ENCODE data around the gene PLEKHA8.

Gene PLEKHA8

DNA sequence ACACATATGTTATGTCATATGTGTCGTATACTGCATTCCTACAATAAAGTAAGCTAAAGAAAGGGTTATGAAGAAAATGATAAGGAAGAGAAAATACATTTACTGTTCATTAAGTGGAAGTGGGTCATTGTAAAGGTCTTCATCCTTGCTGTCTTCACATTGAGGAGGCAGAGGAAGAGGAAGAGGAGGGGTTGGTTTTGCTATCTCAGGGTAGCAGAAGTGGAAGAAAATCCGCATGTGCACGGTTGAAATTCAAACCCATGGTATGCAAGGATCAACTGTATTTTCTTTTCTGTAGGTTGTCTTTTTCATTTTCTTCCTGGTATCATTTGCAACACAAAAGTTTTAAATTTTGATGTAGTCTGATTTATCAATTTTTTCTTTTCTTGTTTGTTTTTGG, 6.3 kb downstream of the PLEKHA8 start:
- H3K9me3 ChIP-seq: no peaks in the 10 kb centered on the region

DNA sequence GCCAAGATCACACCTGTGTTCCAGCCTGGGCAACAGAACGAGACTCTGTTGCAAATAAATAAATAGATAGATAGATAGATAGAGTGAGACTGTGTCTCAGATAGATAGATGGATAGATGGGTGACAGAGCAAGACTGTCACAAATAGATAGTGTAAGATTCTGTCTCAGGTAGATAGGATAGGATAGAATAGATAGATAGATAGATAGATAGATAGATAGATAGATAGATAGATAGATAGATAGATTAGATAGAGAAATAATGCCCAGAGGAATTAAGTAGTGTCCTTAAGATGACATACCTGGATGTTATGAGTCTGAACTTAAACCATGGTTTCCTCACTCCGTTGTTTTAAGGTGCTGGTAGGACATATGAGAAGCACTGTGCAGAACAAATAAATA, 8.0 kb downstream of the PLEKHA8 start:
- Histone ChIP-seq H3K36me3 (peaks cover 26% of the 10 kb centered on the region), H3K9me3 (peaks cover 9% of the 10 kb centered on the region), H3K27me3 (no peaks in the 10 kb centered on the region), H3K4me1 (peaks cover 14% of the 10 kb centered on the region), H3K9ac (no peak overlapping the region), H3K4me3 (no peak overlapping the region), H4K20me1 (peaks cover 37% of the 10 kb centered on the region), H3K4me2 (no peak overlapping the region), H3K27ac (no peak overlapping the region)
- no peak for TF ChIP-seq Cebpa-rat (IDR thresholded peaks at IDR 0.05)

More for the DNA sequence above, 6.3 kb downstream of the PLEKHA8 start:
- no peak overlapping the region for H3K27ac ChIP-seq
- no peak overlapping the region for H3K4me3 ChIP-seq
- H3K4me1 ChIP-seq: peaks cover 31% of the 10 kb centered on the region
- H3K27me3 ChIP-seq: no peaks in the 10 kb centered on the region
- peaks cover 20% of the 10 kb centered on the region for H3K36me3 ChIP-seq
- H3K9ac ChIP-seq: no peak overlapping the region
- peaks cover 54% of the 10 kb centered on the region for H4K20me1 ChIP-seq
- TF ChIP-seq Cebpa-rat (IDR thresholded peaks at IDR 0.05): no peak
- no peak overlapping the region for H3K4me2 ChIP-seq

DNA sequence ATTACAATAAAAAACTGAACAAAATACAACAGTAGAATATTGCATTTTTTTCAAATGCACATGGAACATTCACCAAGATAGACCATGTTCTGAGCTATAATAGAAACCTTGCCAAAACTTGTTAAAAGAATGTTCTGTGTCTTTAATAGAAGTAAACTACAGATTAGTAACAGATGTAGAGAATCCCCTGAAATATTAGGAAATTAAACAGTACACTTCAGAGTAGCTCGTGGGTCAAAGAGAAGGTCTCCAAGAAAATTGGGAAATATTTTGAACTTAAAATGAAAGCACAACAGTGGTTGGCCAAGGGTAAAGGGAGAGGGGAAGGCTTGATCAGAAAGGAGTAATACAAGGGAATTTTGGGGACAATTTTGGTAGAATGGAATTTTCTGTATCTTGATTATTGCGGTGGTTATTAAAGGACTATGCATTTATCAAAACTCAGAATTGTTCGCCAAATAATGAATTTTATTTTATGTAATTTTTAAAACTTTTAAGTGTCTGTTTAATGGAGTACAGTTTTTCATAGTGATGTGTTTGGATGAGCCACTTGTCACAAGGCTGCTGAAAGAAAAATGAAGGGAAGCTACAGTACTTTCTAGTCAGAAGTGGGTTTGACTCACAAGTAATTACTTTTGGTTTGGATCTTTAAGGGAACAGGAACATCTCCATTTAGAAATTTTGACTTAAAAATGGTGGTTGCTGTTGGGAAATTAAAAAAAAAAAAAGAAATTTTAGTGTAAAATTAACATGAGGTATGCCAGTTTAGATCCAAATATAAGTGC, 10.2 kb downstream of the PLEKHA8 start:
- no peak overlapping the region for H3K4me2 ChIP-seq
- H3K9me3 ChIP-seq: peaks cover 30% of the 10 kb centered on the region
- no peaks in the 10 kb centered on the region for H3K4me1 ChIP-seq
- peaks cover 15% of the 10 kb centered on the region for H4K20me1 ChIP-seq
- H3K4me3 ChIP-seq: no peak overlapping the region
- no peak for TF ChIP-seq Cebpa-rat (IDR thresholded peaks at IDR 0.05)
- H3K9ac ChIP-seq: no peak overlapping the region
- H3K27ac ChIP-seq: no peak overlapping the region
- no peaks in the 10 kb centered on the region for H3K27me3 ChIP-seq
- H3K36me3 ChIP-seq: peaks cover 47% of the 10 kb centered on the region

DNA sequence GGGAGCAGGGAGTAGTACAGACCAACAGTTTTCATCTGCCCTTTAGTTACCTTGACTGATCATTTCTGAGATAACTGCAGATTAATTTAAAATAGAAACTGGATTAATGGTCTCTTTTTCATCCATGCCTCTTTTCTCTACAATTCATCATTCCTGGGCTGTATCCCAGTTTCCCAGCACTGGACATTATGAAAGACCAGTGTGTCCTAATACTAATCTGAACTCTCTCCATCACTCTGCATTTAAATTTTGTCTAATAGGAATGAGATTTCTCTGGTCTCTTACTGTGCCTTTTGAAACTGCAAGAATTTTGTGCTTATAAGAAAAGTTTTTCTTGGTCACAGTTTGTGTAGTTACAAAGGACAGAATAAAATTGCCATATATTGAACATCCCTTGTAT, 12.7 kb downstream of the PLEKHA8 start:
- Histone ChIP-seq H3K27me3 (no peaks in the 10 kb centered on the region), H3K4me3 (no peak overlapping the region), H3K27ac (no peak overlapping the region), H3K9me3 (peaks cover 30% of the 10 kb centered on the region), H3K4me1 (no peaks in the 10 kb centered on the region), H3K4me2 (no peak overlapping the region), H3K36me3 (peaks cover 53% of the 10 kb centered on the region), H4K20me1 (peaks cover 19% of the 10 kb centered on the region; the same call in 1 of the 2 replicates), H3K9ac (no peak overlapping the region)
- TF ChIP-seq Cebpa-rat (IDR thresholded peaks at IDR 0.05): no peak

DNA sequence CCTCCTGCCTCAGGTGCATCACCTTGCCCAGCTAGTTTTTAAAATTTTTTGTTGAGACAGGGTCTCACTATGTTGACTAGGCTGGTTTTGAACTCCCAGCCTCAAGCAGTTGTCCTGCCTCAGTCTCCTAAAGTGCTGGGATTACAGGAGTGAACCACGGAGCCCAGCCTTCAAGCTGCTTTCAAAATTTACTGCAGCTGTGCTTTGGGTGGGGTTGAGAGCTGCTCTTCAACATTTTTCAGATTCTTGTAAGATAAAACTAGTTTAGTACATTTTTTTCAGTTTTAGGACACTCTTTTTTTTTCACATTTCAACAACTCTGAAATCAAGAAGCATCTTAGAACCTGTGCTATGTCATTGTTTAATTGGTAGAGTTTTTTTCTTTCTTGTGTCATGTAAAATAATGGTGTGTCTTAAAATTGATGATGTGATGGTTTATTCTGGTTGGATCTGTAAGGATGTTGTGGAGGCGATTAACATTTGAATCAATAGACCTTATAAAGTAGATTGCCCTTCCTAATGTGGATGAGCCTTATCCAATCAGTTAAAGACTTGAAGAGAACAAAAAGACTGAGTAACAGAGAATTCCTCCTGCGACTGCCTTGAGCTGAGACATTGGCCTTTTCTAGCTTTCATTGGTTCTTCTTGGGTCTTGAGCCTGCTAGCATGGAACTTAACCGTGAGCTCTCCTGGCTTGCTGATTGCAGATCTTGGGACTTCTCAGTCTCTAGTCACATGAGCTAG, 13.5 kb downstream of the PLEKHA8 start:
- H3K27me3 ChIP-seq: no peaks in the 10 kb centered on the region
- H3K4me1 ChIP-seq: no peaks in the 10 kb centered on the region
- peaks cover 30% of the 10 kb centered on the region for H3K9me3 ChIP-seq
- no peak overlapping the region for H3K9ac ChIP-seq
- H3K4me3 ChIP-seq: no peak overlapping the region
- no peak overlapping the region for H3K4me2 ChIP-seq
- peaks cover 11% of the 10 kb centered on the region; the same call in 1 of the 2 replicates for H4K20me1 ChIP-seq
- peaks cover 57% of the 10 kb centered on the region for H3K36me3 ChIP-seq
- TF ChIP-seq Cebpa-rat (IDR thresholded peaks at IDR 0.05): no peak
- H3K27ac ChIP-seq: no peak overlapping the region

DNA sequence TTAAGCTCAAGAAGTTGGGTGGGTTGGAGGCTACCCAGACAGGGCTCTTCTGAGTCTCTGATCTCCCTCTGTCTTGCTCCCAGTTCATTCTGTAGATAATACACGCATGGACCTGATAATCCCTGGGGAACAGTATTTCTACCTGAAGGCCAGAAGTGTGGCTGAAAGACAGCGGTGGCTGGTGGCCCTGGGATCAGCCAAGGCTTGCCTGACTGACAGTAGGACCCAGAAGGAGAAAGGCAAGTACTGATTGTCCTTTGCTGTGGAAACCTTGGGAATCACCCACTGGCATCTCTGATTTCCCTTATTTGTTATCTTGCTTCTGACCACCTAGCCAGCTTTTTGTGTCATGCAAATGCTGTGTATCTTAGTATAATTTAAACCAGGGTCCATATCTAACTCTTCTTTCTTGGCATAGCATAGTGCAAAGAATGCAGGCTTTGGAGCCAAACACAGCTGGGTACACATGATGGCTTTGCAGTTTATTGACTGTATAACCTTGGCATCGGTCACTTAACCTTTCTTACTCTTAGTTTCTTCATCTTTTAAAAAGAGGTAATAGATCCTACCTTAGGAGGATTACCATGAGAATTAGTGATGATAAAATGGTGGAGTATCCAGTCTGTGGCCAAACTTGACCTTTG, 18.0 kb downstream of the PLEKHA8 start:
- Histone ChIP-seq H3K9me3 (peaks cover 21% of the 10 kb centered on the region), H3K9ac (no peak overlapping the region), H3K27ac (no peak overlapping the region), H3K4me3 (no peak overlapping the region), H4K20me1 (0 out of 2 replicates have a peak, but pooled peaks cover 8% of the 10 kb centered on the region), H3K4me2 (no peak overlapping the region), H3K36me3 (peaks cover 79% of the 10 kb centered on the region), H3K4me1 (no peaks in the 10 kb centered on the region), H3K27me3 (no peaks in the 10 kb centered on the region)
- no peak for TF ChIP-seq Cebpa-rat (IDR thresholded peaks at IDR 0.05)

DNA sequence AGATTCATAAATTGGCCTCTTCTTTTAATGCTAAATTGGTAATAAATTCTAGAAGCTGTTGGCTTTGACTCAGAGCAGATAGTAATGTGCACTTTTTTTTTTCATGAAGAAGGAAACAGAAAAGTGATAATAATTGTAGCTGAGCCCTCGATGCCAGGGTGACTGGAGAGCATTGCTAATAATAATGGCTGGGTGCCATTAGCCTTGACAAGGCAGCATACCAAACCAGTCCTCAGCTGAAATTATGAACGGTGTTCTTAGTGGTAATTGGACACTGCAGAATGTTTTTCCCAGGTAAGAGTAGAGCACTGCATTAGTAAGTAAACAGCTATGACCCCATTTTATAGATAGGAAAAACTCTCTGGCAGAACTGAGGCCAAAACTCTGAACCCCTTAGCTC, 18.9 kb downstream of the PLEKHA8 start:
- no peak for TF ChIP-seq Cebpa-rat (IDR thresholded peaks at IDR 0.05)
- Histone ChIP-seq H3K27ac (no peak overlapping the region), H3K9me3 (peaks cover 12% of the 10 kb centered on the region), H3K36me3 (peaks cover 80% of the 10 kb centered on the region), H3K4me1 (no peaks in the 10 kb centered on the region), H4K20me1 (0 out of 2 replicates have a peak, but pooled peaks cover 8% of the 10 kb centered on the region), H3K4me2 (no peak overlapping the region), H3K27me3 (no peaks in the 10 kb centered on the region), H3K4me3 (no peak overlapping the region), H3K9ac (no peak overlapping the region)

DNA sequence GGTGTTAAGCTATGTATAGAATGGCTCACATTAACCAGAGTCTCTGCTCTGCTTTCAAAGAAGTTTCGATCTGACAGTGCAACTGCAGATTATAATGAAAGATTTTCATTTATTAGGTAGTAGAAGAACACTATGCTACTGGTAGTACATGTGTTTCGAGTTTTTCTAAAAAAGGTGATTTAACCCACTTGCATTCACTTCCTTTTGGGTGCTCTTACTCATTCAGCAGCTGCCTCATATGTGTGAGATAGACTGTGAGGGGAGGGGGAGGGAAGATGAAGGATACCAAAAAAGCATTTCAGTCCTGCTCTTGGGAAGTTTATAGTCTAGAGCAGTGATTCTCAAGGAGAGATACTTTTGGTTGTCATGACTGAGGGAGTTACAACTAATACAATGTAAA, 20.4 kb downstream of the PLEKHA8 start:
- TF ChIP-seq Cebpa-rat (IDR thresholded peaks at IDR 0.05): no peak
- H3K9me3 ChIP-seq: no peaks in the 10 kb centered on the region
- H3K27me3 ChIP-seq: no peaks in the 10 kb centered on the region
- no peak overlapping the region for H3K27ac ChIP-seq
- no peaks in the 10 kb centered on the region for H3K4me1 ChIP-seq
- no peak overlapping the region for H3K4me3 ChIP-seq
- no peak overlapping the region for H3K4me2 ChIP-seq
- H3K9ac ChIP-seq: no peak overlapping the region
- H3K36me3 ChIP-seq: peaks cover 78% of the 10 kb centered on the region
- 0 out of 2 replicates have a peak, but pooled peaks cover 7% of the 10 kb centered on the region for H4K20me1 ChIP-seq

DNA sequence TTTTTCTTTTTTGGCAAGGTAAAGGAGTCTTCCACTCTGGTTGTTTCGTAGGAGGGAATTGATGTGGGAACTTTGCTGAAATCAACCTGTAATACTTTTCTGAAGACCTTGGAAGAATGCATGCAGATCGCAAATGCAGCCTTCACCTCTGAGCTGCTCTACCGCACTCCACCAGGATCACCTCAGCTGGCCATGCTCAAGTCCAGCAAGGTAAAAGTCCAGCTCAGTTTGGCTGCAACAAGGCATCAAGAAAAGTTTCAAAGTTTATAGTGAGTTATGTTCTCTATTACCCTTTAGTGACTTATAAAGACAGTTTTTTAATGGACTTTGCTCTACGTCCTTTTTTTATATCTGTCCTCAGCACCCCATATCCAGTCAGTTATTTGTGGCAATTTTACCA, 21.0 kb downstream of the PLEKHA8 start:
- H3K4me3 ChIP-seq: no peak overlapping the region
- no peak overlapping the region for H3K9ac ChIP-seq
- H3K9me3 ChIP-seq: no peaks in the 10 kb centered on the region
- H3K4me2 ChIP-seq: no peak overlapping the region
- TF ChIP-seq Cebpa-rat (IDR thresholded peaks at IDR 0.05): no peak
- H3K36me3 ChIP-seq: peaks cover 82% of the 10 kb centered on the region
- H3K4me1 ChIP-seq: no peaks in the 10 kb centered on the region
- 0 out of 2 replicates have a peak, but pooled peaks cover 1% of the 10 kb centered on the region for H4K20me1 ChIP-seq
- H3K27me3 ChIP-seq: no peaks in the 10 kb centered on the region
- H3K27ac ChIP-seq: no peak overlapping the region

DNA sequence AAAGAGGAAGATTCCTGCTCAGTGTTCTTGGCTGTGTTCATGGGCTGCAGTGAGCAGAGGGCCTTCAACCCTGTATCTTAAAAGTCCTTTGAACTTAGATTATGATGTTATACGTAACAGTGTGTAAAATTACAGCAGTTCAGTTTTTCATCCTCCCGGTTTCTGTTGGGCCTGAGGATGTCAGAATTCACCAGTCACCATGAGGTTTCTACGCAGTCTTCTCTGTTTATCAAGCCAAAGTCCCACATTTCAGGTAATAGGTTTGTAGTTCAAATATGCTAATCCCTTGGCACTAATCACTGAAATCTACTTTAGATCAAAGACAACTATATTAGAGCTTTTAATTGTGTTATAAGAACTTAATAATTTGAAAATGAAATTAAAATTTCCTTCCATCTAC, 24.9 kb downstream of the PLEKHA8 start:
- Histone ChIP-seq H3K4me3 (no peak overlapping the region), H4K20me1 (no peaks in the 10 kb centered on the region), H3K27ac (no peak overlapping the region), H3K4me2 (no peak overlapping the region), H3K9ac (no peak overlapping the region), H3K9me3 (no peaks in the 10 kb centered on the region), H3K4me1 (no peaks in the 10 kb centered on the region), H3K27me3 (no peaks in the 10 kb centered on the region), H3K36me3 (peaks cover 81% of the 10 kb centered on the region)
- no peak for TF ChIP-seq Cebpa-rat (IDR thresholded peaks at IDR 0.05)

Data from BLaER1 (cell line).